Measurements from ENCODE around the gene HAND2. TPM values are rescaled to one million over a fixed set of nuclear protein-coding genes. Genes with fewer than 3 reads are reported as not detected.
A peak's percentile ranks its signal among the peaks of the same experiment; 100 is the strongest.

HAND2 gene
- total RNA-seq, 2 donors from 2014 or later: 7.3 to 11.4 TPM

DNA sequence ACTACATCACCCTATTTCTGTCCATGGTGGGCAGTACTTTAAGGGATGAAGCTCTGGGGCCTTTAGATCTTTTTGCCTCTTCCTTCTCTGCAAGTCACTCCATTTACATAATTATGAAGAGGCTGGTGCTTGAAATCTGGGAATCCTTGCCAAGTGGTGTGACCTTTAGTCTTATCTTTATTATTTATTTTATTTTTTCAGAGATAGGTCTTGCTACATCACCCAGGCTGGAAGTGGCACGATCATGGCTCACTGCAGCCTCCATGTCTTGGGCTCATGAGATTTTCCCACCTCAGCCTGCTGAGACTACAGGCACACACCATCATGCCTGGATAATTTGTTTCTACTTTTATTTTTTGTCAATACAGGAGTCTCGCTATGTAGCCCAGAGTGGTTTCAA, 34.4 kb upstream of the HAND2 start:
- DNase-seq: no peak
- H3K27me3 ChIP-seq: no peaks in the 10 kb centered on the region
- no peak overlapping the region for H3K4me3 ChIP-seq
- ATAC-seq: no peak
- no peak overlapping the region for H3K27ac ChIP-seq
- H3K9me3 ChIP-seq: no peaks in the 10 kb centered on the region
- peaks cover 8% of the 10 kb centered on the region for H3K4me1 ChIP-seq
- 57 to 62% methylated on average over 2 of the region's 2 CpGs for WGBS, 2 donors
- H3K36me3 ChIP-seq (replicated peaks in 1 of 2; ENCODE audit: insufficient read depth in 1 of 2, low read depth in 2 of 2): no peaks in the 10 kb centered on the region
- intact Hi-C loops (cut with DNase I): no loop called here
- no peak for TF ChIP-seq POLR2A (IDR thresholded peaks at IDR 0.05)

DNA sequence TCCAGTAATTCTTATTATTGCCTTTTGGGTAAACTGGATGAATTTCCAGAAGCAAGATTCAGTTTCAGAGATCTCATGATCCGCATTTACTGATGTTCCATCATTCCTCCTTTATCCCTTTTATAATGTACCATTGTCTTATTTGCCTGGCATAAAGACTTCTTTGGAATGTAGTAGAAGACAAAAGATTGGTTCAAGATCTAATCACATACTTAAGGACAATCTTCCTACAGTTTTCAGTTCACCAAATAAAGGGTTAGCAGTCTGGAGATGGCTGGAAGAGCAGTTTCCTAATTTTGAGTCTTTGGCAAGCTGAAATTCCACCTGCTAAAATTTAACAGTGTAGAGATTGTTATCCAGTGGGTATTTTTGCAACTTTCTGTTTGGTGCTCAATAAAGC, 30.9 kb upstream of the HAND2 start:
- H3K4me3 ChIP-seq: no peak overlapping the region
- no peaks in the 10 kb centered on the region for H3K27me3 ChIP-seq
- 90 to 91% methylated on average over 1 of the region's 1 CpG for WGBS, 2 donors
- H3K4me1 ChIP-seq: peaks cover 8% of the 10 kb centered on the region
- H3K9me3 ChIP-seq: no peaks in the 10 kb centered on the region
- intact Hi-C loops (cut with DNase I): no loop called here
- ATAC-seq (no peak), DNase-seq (no peak)
- H3K36me3 ChIP-seq (replicated peaks in 1 of 2; ENCODE audit: insufficient read depth in 1 of 2, low read depth in 2 of 2): no peaks in the 10 kb centered on the region
- no peak for TF ChIP-seq POLR2A (IDR thresholded peaks at IDR 0.05)
- TF ChIP-seq, protein P1, sequence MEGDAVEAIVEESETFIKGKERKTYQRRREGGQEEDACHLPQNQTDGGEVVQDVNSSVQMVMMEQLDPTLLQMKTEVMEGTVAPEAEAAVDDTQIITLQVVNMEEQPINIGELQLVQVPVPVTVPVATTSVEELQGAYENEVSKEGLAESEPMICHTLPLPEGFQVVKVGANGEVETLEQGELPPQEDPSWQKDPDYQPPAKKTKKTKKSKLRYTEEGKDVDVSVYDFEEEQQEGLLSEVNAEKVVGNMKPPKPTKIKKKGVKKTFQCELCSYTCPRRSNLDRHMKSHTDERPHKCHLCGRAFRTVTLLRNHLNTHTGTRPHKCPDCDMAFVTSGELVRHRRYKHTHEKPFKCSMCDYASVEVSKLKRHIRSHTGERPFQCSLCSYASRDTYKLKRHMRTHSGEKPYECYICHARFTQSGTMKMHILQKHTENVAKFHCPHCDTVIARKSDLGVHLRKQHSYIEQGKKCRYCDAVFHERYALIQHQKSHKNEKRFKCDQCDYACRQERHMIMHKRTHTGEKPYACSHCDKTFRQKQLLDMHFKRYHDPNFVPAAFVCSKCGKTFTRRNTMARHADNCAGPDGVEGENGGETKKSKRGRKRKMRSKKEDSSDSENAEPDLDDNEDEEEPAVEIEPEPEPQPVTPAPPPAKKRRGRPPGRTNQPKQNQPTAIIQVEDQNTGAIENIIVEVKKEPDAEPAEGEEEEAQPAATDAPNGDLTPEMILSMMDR (IDR thresholded peaks at IDR 0.05): no peak
- H3K27ac ChIP-seq: peak overlapping the region in 1 of 4 donors; percentile 19

GRCh38 chr4:173556398-173557131, 26.5 kb upstream of the HAND2 start:
- Histone ChIP-seq H3K4me3 (no peak overlapping the region), H3K4me1 (peaks cover 8% of the 10 kb centered on the region), H3K27ac (no peak overlapping the region), H3K36me3 (replicated peaks in 1 of 2; ENCODE audit: insufficient read depth in 1 of 2, low read depth in 2 of 2) (no peaks in the 10 kb centered on the region), H3K9me3 (no peaks in the 10 kb centered on the region), H3K27me3 (no peaks in the 10 kb centered on the region)
- intact Hi-C loops (cut with DNase I): no loop called here
- no peak for DNase-seq
- TF ChIP-seq, protein P1 (IDR thresholded peaks at IDR 0.05): no peak
- no peak for TF ChIP-seq POLR2A (IDR thresholded peaks at IDR 0.05)
- WGBS, 2 donors: 77 to 89% methylated on average over 2 of the region's 2 CpGs
- ATAC-seq: no peak

- WGBS, 2 donors: 54 to 75% methylated on average over 13 of the region's 13 CpGs
- Histone ChIP-seq H3K36me3 (replicated peaks in 1 of 2; ENCODE audit: insufficient read depth in 1 of 2, low read depth in 2 of 2) (no peaks in the 10 kb centered on the region), H3K4me1 (no peaks in the 10 kb centered on the region), H3K9me3 (no peaks in the 10 kb centered on the region), H3K27ac (no peak overlapping the region), H3K4me3 (no peak overlapping the region), H3K27me3 (no peaks in the 10 kb centered on the region)
- intact Hi-C loops (cut with DNase I): no loop called here
- no peak for TF ChIP-seq POLR2A (IDR thresholded peaks at IDR 0.05)
- TF ChIP-seq, protein P1 (IDR thresholded peaks at IDR 0.05): no peak
- DNase-seq (no peak), ATAC-seq (no peak)
Observed at GRCh38 chr4:173547889-173548288, 17.9 kb upstream of the HAND2 start.

- ATAC-seq: no peak
- H3K27ac ChIP-seq: no peak overlapping the region
- H3K36me3 ChIP-seq (replicated peaks in 1 of 2; ENCODE audit: insufficient read depth in 1 of 2, low read depth in 2 of 2): no peaks in the 10 kb centered on the region
- H3K4me3 ChIP-seq: no peak overlapping the region
- no peaks in the 10 kb centered on the region for H3K9me3 ChIP-seq
- no peaks in the 10 kb centered on the region for H3K27me3 ChIP-seq
- DNase-seq: no peak
- TF ChIP-seq, protein P1 (IDR thresholded peaks at IDR 0.05): no peak
- no peak for TF ChIP-seq POLR2A (IDR thresholded peaks at IDR 0.05)
- no peaks in the 10 kb centered on the region for H3K4me1 ChIP-seq
- intact Hi-C loops (cut with DNase I): no loop called here
- WGBS, 2 donors: 84 to 95% methylated on average over 2 of the region's 2 CpGs
Observed at GRCh38 chr4:173546776-173547175, 16.7 kb upstream of the HAND2 start.

All from body of pancreas (tissue), 4 donors.